HPDE6-E6E7 (cell line): ENCODE results near the gene ARVCF.
A peak's percentile ranks its signal among the peaks of the same experiment; 100 is the strongest.

Experiments
- DNase-seq: peaks from one replicate; pipeline ENCODE4 v3.0.0; 2011; ENCODE audit warnings: missing footprints; ENCODE audit errors: extremely low spot score

The ARVCF gene

GRCh38 chr22:20052309-20053259, 36.0 kb upstream of the ARVCF start:
- DNase-seq = no peak

GRCh38 chr22:20051927-20052308, 35.3 kb upstream of the ARVCF start:
- DNase-seq = no peak

DNA sequence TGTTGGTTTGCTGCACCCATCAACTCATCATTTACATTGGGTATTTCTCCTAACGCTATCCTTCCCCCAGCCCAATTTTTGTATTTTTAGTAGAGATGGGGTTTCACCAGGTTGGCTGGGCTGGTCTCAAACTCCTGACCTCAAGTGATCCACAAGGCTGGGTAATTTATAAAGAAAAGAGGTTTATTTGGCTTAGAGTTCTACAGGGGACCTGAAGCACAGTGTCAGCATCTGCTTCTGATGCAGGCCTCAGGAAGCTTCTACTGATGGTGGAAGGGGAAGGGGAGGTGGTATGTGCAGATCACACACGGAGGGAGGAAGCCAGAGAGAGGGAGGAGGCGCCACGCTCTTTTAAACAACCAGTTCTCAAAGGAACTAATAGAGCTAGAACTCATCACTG, 30.1 kb upstream of the ARVCF start:
- no peak for DNase-seq

GRCh38 chr22:20044495-20045151, 28.0 kb upstream of the ARVCF start:
- no peak for DNase-seq

- DNase-seq = no peak
Measured at GRCh38 chr22:20043997-20044342, 27.3 kb upstream of the ARVCF start.

DNA sequence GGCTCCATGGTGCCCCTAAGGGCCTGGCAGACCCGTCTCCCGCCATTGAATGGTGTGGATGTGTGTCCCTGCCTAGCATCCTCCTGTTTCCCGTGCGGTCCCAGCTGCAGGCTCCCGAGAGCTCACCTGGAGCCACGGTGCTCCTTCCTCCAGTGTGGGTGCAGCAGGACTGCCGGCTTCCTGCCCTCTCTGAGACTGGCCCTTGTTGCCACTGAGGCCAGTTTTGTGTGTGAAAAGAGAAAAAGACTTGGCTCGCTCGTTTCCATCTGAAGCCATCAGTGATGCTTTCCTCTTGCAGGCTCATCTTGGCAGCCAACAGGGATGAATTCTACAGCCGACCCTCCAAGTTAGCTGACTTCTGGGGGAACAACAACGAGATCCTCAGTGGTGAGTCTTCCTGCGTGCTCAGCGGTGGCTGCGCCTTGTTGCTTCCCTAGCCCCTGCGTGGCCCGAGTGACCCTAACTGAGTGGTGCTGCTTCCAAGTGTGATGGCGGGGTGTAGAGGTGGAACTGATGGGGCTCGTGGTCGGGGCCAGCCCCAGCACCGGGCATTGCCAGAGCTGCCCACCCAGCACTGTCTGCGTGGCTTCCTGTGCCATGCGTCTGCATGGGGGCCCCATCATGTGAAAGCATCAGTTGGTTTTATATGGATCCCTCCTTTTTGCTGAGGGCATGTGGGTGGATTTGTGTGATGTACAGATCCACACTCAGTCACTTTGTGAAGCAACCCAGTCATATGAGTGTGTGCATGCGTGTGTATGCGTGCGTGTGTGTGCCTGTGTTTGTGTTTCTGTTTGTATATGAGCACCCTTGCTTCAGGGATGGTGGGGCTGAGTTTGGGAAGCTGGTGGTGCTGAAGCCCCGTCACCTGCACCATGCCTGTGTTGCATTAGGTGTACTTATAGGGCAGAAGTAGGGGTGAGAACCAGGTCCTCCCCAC, 26.7 kb upstream of the ARVCF start:
- no peak for DNase-seq

GRCh38 chr22:20040327-20041200, 23.9 kb upstream of the ARVCF start:
- no peak for DNase-seq

- DNase-seq = no peak
Measured at GRCh38 chr22:20039683-20040325, 23.2 kb upstream of the ARVCF start.

GRCh38 chr22:20038574-20038973, 22.0 kb upstream of the ARVCF start:
- no peak for DNase-seq

GRCh38 chr22:20037419-20037818, 20.8 kb upstream of the ARVCF start:
- DNase-seq = no peak

GRCh38 chr22:20036535-20037392, 20.1 kb upstream of the ARVCF start:
- no peak for DNase-seq

DNA sequence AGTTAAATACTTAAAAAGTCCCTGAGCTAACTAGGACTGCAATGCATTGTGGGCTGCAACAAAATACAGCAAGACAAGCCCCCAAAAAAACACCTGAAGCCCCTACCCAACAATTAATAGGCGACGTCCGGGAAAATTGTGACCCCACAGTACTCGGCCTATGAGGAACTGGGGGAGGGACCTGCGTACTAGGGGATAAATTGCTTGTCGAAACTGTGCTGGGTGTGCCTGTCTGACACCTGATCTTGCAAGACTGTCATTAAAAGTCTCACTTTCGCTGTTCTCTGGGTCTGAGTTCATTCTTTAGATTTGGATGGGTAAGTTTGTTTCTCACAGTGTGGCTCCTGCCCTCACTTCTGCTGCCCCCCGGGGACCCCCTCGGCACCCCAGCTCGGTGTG, 19.5 kb upstream of the ARVCF start:
- no peak for DNase-seq

- no peak for DNase-seq
Measured at GRCh38 chr22:20035375-20036083, 18.9 kb upstream of the ARVCF start.

GRCh38 chr22:20034143-20034542, 17.5 kb upstream of the ARVCF start:
- no peak for DNase-seq

DNA sequence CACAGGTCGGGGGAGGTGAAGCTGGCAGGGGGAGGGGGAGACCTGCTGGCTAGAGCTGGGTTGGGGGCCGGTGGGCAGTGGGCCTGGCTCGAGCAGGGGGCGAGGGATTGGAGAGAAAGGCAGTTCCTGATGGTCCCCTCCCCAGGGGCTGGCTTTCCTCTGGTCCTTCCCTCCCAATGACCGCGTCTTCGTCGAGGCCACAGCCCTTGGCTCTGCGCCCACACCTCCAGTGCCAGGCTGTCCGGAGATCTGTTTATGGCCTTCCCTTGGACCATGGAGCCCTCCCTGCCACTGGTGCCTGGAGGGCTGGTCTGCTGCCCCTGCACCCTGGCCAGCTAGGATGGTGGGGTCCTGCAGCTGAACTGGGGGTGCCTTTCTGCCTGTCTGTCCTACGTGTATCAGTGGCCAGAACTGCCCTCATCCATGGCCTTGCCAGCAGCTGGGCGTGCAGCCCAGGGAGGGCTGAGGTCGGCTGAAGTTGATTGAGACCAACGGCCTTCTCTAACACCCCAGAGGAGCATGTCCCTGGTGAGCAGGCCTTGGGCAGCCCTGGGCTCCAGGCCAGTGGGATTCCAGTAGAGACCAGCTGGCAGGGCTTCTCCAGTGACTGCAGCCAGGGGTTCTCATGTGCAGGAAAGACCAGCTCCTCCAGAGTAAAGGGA, 16.6 kb upstream of the ARVCF start:
- DNase-seq = no peak

DNA sequence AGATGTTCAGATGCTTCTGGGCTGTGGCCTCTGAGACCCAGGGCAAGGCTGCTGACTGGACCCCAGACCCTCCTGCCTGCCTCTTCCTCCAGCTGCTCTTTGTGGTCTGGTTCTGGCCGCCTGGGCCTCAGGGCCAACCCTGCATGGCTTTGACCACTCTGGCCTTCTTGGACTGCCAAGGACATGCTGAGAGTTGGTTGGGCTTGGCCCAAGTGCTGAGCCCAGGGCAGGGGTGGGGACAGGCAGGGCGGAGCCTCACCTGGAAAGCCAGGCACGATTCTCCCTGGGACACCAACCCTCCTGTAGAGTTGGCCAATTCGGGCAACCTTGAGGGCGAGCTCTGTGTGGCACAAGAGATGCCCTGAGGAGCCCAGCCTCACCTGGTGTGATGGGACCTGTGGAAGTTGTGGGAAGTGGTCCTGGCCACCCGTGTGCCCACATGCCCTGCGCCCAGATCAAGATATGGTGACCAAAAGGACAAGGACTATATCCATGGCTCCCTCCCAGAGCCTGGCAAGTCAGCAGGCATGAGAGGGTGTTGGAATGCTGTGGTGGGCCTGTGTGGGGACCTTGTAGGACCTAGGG, 15.9 kb upstream of the ARVCF start:
- no peak for DNase-seq

DNA sequence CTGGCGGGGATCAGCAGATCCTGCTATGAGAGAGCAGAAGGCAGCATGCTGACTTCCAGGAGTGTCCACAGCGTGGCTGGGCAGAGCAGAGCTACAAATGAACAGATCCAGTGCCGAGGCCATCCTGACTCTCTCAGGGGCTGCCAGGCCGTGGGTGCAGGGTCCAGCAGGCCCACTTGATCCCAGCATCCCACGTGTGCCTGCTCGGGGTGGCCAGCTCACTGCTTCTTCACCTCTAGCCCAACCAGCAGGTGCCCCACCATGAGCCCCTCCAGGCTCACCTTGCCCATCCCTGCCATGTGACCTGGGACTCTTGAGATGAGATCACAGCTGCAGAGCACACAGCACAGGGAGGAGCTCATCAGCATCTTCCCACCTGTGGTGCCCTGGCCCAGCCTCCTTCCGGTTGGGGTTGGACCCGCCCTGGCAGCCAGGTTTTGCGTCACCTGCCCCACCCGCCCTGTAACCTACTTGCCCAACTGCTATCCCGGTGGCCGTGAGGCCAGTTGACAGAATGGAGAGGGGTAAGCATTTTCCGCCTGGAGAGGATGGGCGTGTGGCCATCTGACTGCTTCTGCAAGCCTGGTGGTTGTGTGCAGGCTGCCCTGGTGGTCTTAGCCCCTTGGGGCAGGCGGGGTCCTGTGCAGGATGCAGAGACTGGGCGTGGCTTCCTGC, 15.2 kb upstream of the ARVCF start:
- peak; percentile 37 for DNase-seq
